Glutamatergic neuron (in vitro differentiated cells): ENCODE measurements around the gene ING1. TPM values are rescaled to one million over a fixed set of nuclear protein-coding genes. Genes with fewer than 3 reads are reported as not detected.

Source experiments
- DNase-seq: peaks from one replicate; pipeline ENCODE4 v3.0.0; 2022
- H3K27ac Mint-ChIP-seq: one replicate; pipeline ENCODE4 v1.8.0; 2020; ENCODE audit warnings: mild to moderate bottlenecking, mixed read lengths, inconsistent platforms; ENCODE audit not compliant: unreplicated experiment
- H3K27me3 Mint-ChIP-seq: one replicate; pipeline ENCODE4 v1.8.0; 2020; ENCODE audit warnings: mild to moderate bottlenecking, moderate library complexity, mixed read lengths, inconsistent platforms; ENCODE audit not compliant: unreplicated experiment
- H3K36me3 Mint-ChIP-seq: one replicate; pipeline ENCODE4 v1.8.0; 2020; ENCODE audit warnings: mild to moderate bottlenecking, mixed read lengths, inconsistent platforms; ENCODE audit not compliant: unreplicated experiment
- H3K4me1 Mint-ChIP-seq: one replicate; pipeline ENCODE4 v1.8.0; 2020; ENCODE audit warnings: mild to moderate bottlenecking, low read depth, mixed read lengths, inconsistent platforms; ENCODE audit not compliant: unreplicated experiment
- H3K4me3 Mint-ChIP-seq: one replicate; pipeline ENCODE4 v1.8.0; 2020; ENCODE audit warnings: mild to moderate bottlenecking, mixed read lengths, inconsistent platforms; ENCODE audit not compliant: unreplicated experiment
- H3K9me3 Mint-ChIP-seq: one replicate; pipeline ENCODE4 v1.8.0; 2020; ENCODE audit warnings: mild to moderate bottlenecking, moderate library complexity, mixed read lengths, inconsistent platforms; ENCODE audit not compliant: unreplicated experiment
- total RNA-seq: library from RNA; stranded (reverse); fragmentation: NEBNext Ultra II Directional; extraction: Animal tissue kit (Norgen Biotek cat#: 25700); gene quantifications from one replicate; pipeline ENCODE4 v1.2.1, GENCODE V29; 2021; ENCODE audit not compliant: unreplicated experiment
- TF ChIP-seq, protein P1 (sequence below): fragments of 200-600 bp; sonication (generic); IDR thresholded peaks from one replicate; pipeline ENCODE4 v1.5.0; 2021; ENCODE audit not compliant: partially characterized antibody, unreplicated experiment

Gene ING1
- total RNA-seq, 1 donor from 2014 or later, result 19.1 TPM

GRCh38 chr13:110746438-110746837 is 32.9 kb downstream of the ING1 start:
- DNase-seq, result no peak
- peaks cover 26% of the 10 kb centered on the region for H3K36me3 Mint-ChIP-seq
- TF ChIP-seq, protein P1, sequence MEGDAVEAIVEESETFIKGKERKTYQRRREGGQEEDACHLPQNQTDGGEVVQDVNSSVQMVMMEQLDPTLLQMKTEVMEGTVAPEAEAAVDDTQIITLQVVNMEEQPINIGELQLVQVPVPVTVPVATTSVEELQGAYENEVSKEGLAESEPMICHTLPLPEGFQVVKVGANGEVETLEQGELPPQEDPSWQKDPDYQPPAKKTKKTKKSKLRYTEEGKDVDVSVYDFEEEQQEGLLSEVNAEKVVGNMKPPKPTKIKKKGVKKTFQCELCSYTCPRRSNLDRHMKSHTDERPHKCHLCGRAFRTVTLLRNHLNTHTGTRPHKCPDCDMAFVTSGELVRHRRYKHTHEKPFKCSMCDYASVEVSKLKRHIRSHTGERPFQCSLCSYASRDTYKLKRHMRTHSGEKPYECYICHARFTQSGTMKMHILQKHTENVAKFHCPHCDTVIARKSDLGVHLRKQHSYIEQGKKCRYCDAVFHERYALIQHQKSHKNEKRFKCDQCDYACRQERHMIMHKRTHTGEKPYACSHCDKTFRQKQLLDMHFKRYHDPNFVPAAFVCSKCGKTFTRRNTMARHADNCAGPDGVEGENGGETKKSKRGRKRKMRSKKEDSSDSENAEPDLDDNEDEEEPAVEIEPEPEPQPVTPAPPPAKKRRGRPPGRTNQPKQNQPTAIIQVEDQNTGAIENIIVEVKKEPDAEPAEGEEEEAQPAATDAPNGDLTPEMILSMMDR, result no peak
- H3K4me3 Mint-ChIP-seq, result no peak overlapping the region
- no peaks in the 10 kb centered on the region for H3K4me1 Mint-ChIP-seq
- peaks cover 4% of the 10 kb centered on the region for H3K27me3 Mint-ChIP-seq
- no peak overlapping the region for H3K27ac Mint-ChIP-seq
- H3K9me3 Mint-ChIP-seq, result peaks cover 7% of the 10 kb centered on the region

- H3K4me3 Mint-ChIP-seq, result no peak overlapping the region
- peaks cover 7% of the 10 kb centered on the region for H3K9me3 Mint-ChIP-seq
- TF ChIP-seq, protein P1, result no peak
These were observed 34.8 kb downstream of the ING1 start for GRCh38 chr13:110748271-110748670.

DNA sequence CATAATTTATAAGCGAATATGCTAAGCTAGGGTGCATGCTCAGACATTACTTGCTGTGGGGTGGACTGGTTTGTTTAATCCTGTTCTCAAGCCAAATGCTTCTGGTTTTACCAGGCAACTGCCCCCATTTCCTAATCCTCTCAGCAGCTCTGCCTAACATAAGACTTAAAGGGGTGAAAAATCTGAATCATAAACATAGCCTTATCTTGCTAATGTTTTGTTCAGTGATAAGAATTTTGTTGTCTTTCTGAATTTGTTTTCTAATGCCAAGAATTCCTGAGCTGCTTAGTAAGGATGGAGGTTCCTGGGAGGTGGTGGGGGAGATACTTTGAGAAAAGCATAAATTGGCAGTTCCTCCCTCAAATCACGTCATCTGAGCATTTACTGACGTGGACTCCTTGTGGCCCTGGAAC is 42.7 kb downstream of the ING1 start:
- Mint-ChIP-seq H3K9me3 (peaks cover 2% of the 10 kb centered on the region), H3K4me3 (no peak overlapping the region), H3K4me1 (no peaks in the 10 kb centered on the region), H3K27ac (peak overlapping the region; percentile 8), H3K27me3 (peaks cover 2% of the 10 kb centered on the region), H3K36me3 (peaks cover 6% of the 10 kb centered on the region)
- no peak for DNase-seq
- TF ChIP-seq, protein P1, result no peak

More at GRCh38 chr13:110748271-110748670, 34.8 kb downstream of the ING1 start:
- DNase-seq, result no peak
- Mint-ChIP-seq H3K27ac (no peak overlapping the region), H3K4me1 (no peaks in the 10 kb centered on the region), H3K36me3 (peaks cover 18% of the 10 kb centered on the region), H3K27me3 (peaks cover 2% of the 10 kb centered on the region)

GRCh38 chr13:110757296-110757695 is 43.8 kb downstream of the ING1 start:
- H3K4me1 Mint-ChIP-seq, result no peaks in the 10 kb centered on the region
- H3K27ac Mint-ChIP-seq, result no peak overlapping the region
- no peak overlapping the region for H3K4me3 Mint-ChIP-seq
- H3K9me3 Mint-ChIP-seq, result peaks cover 2% of the 10 kb centered on the region
- DNase-seq, result no peak
- TF ChIP-seq, protein P1, result no peak
- H3K36me3 Mint-ChIP-seq, result peaks cover 6% of the 10 kb centered on the region
- peaks cover 6% of the 10 kb centered on the region for H3K27me3 Mint-ChIP-seq

DNA sequence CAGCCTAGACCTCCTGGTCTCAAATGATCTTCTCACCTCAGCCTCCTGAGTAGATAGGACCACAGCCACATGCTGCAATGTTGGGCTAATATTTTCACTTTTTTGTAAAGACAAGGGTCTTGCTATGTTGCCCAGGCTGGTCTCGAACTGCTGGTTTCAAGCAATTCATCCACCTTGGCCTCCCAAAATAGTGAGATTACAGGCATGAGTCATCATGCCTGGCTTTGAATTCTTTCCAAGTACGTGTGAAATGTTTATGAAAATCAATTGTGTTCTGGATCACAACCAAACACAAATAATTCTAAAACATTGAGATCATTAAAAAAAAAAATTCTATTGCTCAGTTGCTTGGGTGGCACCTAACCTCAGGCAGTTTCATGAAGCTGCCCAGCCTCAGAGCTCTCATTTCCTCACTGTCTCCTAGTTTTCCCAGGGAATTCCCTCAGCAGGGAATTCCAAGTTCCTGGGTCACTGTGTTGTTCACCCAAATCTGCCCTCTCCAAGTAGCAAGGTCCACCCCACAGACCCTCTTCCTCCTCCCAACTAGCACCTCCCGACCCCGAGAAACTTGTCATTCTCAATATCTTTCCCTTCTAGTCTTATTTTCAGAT is 44.8 kb downstream of the ING1 start:
- Mint-ChIP-seq H3K27me3 (peaks cover 6% of the 10 kb centered on the region), H3K27ac (no peak overlapping the region), H3K9me3 (no peaks in the 10 kb centered on the region), H3K4me3 (no peak overlapping the region), H3K4me1 (no peaks in the 10 kb centered on the region), H3K36me3 (peaks cover 6% of the 10 kb centered on the region)
- TF ChIP-seq, protein P1, result no peak
- DNase-seq, result no peak
